GM12801 (cell line): Measurements from ENCODE around the gene ANKRD33.

Experiments used
- TF ChIP-seq, protein P1 (sequence below): IDR thresholded peaks from one replicate; pipeline ENCODE4 v1.5.1; 2011; ENCODE audit warnings: control low read depth; ENCODE audit not compliant: insufficient read length; ENCODE audit errors: extremely low read depth

Gene ANKRD33

DNA sequence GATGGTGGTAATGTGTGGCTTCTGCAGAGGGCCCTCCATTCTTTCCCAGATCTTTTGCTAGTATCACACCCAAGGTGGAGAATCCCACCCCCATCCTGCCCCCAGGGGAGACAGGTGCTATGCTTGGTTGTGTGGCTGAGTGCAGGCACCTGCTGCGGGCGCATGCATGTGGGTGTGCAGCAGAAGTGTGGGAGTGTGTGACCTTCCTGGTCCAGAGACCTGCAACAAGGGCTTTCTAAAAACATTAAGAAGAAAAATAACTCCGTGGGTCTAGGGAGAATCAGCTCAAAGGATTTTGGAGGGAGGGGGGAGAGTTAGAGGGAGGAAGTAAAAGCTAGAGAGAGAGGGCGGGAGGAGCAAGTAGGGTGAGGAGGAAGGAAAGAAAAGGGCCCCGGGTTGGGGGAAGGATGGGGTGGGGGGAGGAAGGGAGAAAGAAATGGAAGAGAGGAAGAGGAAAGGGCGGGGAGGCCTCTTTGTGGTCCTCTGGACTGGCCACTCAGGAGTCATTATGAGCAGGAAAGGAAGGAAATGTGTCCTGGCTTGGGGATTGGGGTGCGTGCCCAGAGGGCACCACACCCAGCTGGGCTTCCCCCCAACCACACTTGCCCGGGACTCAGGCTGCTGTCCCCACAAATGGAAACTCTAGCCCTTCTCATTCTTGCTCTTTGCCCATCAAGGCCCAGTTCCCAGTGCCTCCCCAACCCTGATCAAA lies 36.3 kb upstream of the ANKRD33 start:
- TF ChIP-seq, protein P1, sequence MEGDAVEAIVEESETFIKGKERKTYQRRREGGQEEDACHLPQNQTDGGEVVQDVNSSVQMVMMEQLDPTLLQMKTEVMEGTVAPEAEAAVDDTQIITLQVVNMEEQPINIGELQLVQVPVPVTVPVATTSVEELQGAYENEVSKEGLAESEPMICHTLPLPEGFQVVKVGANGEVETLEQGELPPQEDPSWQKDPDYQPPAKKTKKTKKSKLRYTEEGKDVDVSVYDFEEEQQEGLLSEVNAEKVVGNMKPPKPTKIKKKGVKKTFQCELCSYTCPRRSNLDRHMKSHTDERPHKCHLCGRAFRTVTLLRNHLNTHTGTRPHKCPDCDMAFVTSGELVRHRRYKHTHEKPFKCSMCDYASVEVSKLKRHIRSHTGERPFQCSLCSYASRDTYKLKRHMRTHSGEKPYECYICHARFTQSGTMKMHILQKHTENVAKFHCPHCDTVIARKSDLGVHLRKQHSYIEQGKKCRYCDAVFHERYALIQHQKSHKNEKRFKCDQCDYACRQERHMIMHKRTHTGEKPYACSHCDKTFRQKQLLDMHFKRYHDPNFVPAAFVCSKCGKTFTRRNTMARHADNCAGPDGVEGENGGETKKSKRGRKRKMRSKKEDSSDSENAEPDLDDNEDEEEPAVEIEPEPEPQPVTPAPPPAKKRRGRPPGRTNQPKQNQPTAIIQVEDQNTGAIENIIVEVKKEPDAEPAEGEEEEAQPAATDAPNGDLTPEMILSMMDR = no peak

DNA sequence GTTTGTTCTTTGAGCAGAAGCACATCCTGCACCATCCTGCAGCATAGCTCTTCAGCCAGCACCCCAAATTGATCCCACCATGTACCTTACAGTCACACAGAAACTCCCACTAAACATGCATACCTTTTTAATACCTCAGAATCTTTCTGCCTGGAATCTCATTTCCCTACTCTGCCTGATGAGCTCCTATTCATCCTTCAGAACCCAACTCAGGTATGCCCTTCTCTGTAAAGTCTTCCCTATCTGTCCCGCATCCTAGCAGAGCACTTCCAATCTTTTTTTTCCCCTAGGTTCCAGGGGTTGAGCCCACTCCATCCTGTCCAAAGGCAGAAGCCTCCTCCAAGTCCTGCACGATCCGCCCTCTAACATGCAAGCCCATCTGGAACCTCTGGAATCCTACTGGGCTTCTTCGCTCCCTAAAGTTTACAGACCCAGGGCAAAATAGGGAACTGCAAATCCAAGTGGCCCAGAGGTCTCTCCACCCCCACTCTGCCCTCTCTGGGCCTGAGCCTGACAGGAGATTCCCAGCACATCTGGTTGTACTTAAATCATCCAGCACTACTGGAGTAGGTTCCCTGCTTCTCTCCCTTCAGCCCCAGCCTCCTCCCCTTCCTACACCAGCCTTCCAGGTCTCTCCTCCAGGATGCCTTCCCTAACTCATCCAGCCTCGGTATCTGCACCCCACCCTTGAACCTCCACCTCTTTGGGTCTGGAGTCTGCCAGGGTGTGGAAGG lies 35.3 kb upstream of the ANKRD33 start:
- TF ChIP-seq, protein P1 = no peak

DNA sequence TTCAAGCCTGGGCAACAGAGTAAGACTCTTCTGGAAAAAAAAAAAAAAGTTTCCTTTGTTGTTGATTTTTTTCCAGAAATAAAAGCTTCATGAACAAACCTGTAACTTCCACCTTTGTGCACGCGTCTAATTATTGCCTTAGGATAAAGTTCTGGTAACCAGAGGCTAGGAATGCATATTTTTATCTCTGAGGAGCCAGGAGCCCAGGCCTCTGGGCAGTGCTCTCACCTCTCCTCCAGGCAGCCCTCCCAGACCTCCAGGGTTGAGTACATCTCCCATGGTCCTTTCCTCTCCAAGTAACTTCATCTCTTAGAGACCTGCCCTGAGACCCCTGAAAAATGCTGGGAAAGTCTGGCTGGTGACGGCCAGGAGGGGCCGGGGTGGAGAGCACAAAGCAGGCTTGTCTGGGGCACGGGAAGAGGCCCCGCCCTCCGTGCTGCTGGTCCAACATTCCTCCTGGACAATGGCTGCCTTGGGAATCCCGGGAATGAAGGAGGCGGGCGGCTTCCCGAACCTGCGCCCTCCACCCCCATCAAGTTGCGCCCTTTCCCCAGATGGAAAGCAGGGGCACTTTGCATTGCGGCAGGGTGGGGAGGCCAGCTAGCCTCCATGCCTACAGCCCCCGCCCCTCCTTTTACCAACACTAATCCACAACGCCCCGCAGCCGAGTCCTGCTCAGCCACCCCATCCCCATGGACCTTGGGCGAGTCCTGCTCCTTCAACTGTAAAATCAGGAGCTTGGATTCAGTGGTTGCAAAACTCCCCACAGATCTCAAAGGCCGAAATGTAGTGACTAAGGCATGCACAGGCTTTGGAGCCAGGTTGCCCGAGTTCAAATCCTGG lies 32.1 kb upstream of the ANKRD33 start:
- TF ChIP-seq, protein P1 = no peak

DNA sequence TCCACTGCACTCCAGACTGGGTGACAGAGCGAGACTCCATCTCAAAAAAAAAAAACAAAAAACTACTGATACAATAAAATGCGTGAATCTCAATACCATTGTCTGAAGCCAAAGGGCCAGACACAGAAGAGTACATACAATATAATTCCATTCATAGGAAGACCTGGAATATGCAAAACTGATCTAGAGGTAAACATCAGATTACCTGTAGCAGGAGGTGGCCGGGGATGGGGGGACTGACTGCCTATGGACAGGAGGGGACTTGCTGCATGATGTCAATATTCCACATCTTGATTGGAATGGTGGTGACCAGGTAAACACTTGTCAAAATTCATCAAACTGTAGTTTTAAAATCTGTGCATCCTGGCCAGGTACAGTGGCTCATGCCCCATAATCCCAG lies 26.9 kb upstream of the ANKRD33 start:
- TF ChIP-seq, protein P1 = no peak

DNA sequence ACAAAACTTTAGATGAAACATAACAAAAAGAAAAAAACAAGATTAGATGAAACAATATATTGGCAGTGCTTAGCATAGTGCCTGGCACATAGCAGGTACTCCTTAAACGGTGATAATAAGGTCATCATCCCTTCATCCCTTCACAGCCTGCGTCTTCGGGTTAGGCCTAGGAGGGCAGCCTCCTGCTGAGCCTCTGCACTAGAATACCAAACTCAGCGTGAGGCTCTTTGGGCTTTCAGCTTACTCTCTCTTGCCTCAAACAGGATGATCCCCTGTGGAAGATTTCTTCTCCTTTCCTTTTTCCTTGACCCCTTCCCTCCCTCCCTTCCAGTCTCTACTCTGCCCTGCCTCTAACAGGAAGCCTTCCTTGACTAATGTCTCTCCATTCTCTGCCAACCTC lies 25.0 kb upstream of the ANKRD33 start:
- TF ChIP-seq, protein P1 = no peak

DNA sequence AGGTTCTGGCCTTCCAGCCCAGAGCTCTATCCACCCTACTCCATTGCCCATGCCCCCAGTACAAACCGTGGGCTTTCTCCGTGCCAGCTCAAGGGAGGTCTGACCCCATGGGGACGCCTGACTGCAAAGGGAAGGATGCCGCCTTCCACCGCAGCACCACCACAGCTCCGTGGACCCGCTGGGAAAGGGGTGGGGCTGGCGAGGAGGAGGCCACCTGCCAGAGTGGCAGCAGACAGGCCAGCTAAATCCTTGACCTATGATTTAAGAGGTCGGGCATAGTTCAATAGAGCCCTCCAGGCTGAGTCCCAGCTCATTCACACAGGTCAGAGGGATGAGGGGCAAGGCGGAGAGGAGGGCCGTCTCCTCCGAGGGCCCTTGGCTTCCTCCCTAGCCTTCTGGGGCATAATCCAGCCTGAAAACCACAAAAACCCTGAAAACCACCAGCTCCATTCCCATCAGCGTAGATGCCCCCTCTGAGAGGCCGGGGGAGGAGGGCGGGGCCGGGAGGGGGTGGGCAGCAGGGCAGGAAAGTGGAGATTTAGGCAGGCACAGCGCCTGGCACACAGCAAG lies 24.5 kb upstream of the ANKRD33 start:
- TF ChIP-seq, protein P1 = no peak
